Spleen (tissue), 11 donors: ENCODE results near the gene KCNK4. TPM values are rescaled to one million over a fixed set of nuclear protein-coding genes. Genes with fewer than 3 reads are reported as not detected.

ENCODE experiments used
- DNase-seq: peaks from one replicate; pipeline ENCODE4 v3.0.0-alpha.2; 2020
- H3K27ac ChIP-seq, 8 donors: fragments of 200-600 bp; sonication (generic) in 7 of 8; 1 replicate in 4 of 8; 2 replicates in 4 of 8; pipeline versions ENCODE4 v1.5.0 to v1.8.0; 2016 to 2021; ENCODE audit warnings: inconsistent platforms in 4 of 8, mild to moderate bottlenecking in 4 of 8, moderate library complexity in 1 of 8
- H3K27me3 ChIP-seq, 7 donors: fragments of 200-600 bp; sonication (generic) in 6 of 7; replicated peaks in 1 of 7; 1 replicate in 4 of 7; 2 replicates in 3 of 7; pipeline versions ENCODE4 v1.5.0 to v1.8.0; 2016 to 2021; ENCODE audit warnings: inconsistent platforms in 3 of 7, mild to moderate bottlenecking in 1 of 7
- H3K36me3 ChIP-seq, 6 donors: fragments of 200-600 bp; sonication (generic) in 5 of 6; 1 replicate in 4 of 6; 2 replicates in 2 of 6; pipeline versions ENCODE4 v1.5.0 to v1.8.0; 2016 to 2021; ENCODE audit warnings: inconsistent platforms in 2 of 6
- H3K4me1 ChIP-seq, 6 donors: fragments of 200-600 bp; sonication (generic) in 5 of 6; 1 replicate in 3 of 6; 2 replicates in 3 of 6; pipeline versions ENCODE4 v1.5.0 to v1.8.0; 2016 to 2021; ENCODE audit warnings: inconsistent platforms in 3 of 6
- H3K4me3 ChIP-seq, 8 donors: fragments of 200-600 bp; sonication (generic) in 7 of 8; 1 replicate in 4 of 8; 2 replicates in 4 of 8; pipeline versions ENCODE4 v1.5.0 to v1.8.0; 2016 to 2021; ENCODE audit warnings: inconsistent platforms in 4 of 8, mild to moderate bottlenecking in 4 of 8, moderate library complexity in 2 of 8
- H3K9me3 ChIP-seq, 8 donors: fragments of 200-600 bp; sonication (generic) in 7 of 8; 1 replicate in 4 of 8; 2 replicates in 4 of 8; pipeline versions ENCODE4 v1.5.0 to v1.8.0; 2016 to 2021; ENCODE audit warnings: inconsistent platforms in 4 of 8
- CTCF ChIP-seq, 11 experiments: fragments of 200-600 bp in 7 of 11; fragments of 450-650 bp in 4 of 11; sonication (generic) in 4 of 11; IDR thresholded peaks in 8 of 11; conservative IDR thresholded peaks in 3 of 11; 1 replicate in 7 of 11; 2 replicates in 4 of 11; pipeline versions ENCODE4 v1.4.0 to v1.8.0; 2016 to 2021; ENCODE audit warnings: antibody characterized with exemption in 11 of 11, inconsistent platforms in 4 of 11, mild to moderate bottlenecking in 1 of 11
- POLR2A ChIP-seq, 3 donors: fragments of 450-650 bp; IDR thresholded peaks; one replicate each; pipeline ENCODE4 v1.5.1; 2017; ENCODE audit warnings: antibody characterized with exemption in 3 of 3, mild to moderate bottlenecking in 1 of 3
- POLR2AphosphoS5 ChIP-seq, 3 donors: sonication (generic); formaldehyde crosslinking; IDR thresholded peaks; one replicate each; pipeline ENCODE4 v1.5.1; 2017; ENCODE audit warnings: antibody characterized with exemption in 3 of 3
- WGBS, 5 donors: extraction: QIAGEN DNeasy Blood & Tissue Kit in 3 of 5; methylation state at CpG; one replicate each; pipeline versions ENCODE4 v1.1.5 to v1.1.7; 2013 to 2018; 5-methylcytosine and 5-hydroxymethylcytosine counted together
- intact Hi-C: fragments of 100-400 bp; cut with DNase I; formaldehyde crosslinking; loops from one replicate; pipeline ENCODE4 v1.15.0; 2023; ENCODE audit warnings: low total_unique reads
- polyA plus RNA-seq, 3 donors: library from polyadenylated mRNA; stranded (reverse); fragments of 200-250 nt; gene quantifications; one replicate each; pipeline ENCODE4 v1.2.1, GENCODE V29; 2013
- total RNA-seq, 7 donors: library from RNA; depleted of rRNA in 3 of 7; stranded (reverse); fragments of >200 nt in 3 of 7; fragmentation: NEBNext Ultra II Directional in 4 of 7; extraction: Animal tissue kit (Norgen Biotek cat#: 25700) in 4 of 7; gene quantifications; one replicate each; pipeline versions ENCODE4 v1.1.0 to v1.2.1, GENCODE V29; 2016 to 2021
- donor health status: healthy with polysubstance abuse.
- donor health status: DM: no; HTN: no; CAD: no; lungs with moderate emphysema.
- donor health status: DM: no; HTN: no; CAD: no.
- donor health status: Bipolar disorder and iron deficiency.
- donor health status: healthy.
- donor health status: DM: no; HTN: no; CAD: no.
- donor health status: DM: yes; HTN: yes; CAD: no.

The KCNK4 gene
- total and polyA plus RNA-seq, 10 donors, result 0.06 to 0.77 (median 0.35) TPM; not detected in 5

GRCh38 chr11:64341851-64342791 lies 51.0 kb downstream of the KCNK4 start:
- H3K27ac ChIP-seq, result peak overlapping the region in 7 of 8 donors; percentile 51 to 95 (median 91)
- H3K36me3 ChIP-seq, result peaks cover 0 to 51% (median 22%) of the 10 kb centered on the region in 6 donors
- 27 to 37% (median 28%) methylated on average over 30 to 55 of the region's 55 CpGs for WGBS, 5 donors
- peak overlapping the region in 7 of 8 donors; percentile 15 to 82 (median 32) for H3K4me3 ChIP-seq
- intact Hi-C loops, result no loop called here
- no peaks in the 10 kb centered on the region for H3K9me3 ChIP-seq
- H3K4me1 ChIP-seq, result peaks cover 22 to 95% (median 47%) of the 10 kb centered on the region in 6 donors
- peak; percentile 49 to 79 (median 78) for TF ChIP-seq POLR2AphosphoS5 (IDR thresholded peaks at IDR 0.05)
- no peak for TF ChIP-seq POLR2A (IDR thresholded peaks at IDR 0.05)
- peak in 9 of 11 experiments; percentile 10 to 69 (median 54) for TF ChIP-seq CTCF (IDR thresholded peaks at IDR 0.05 in 8 of 11, conservative IDR thresholded peaks at IDR 0.05 in 3 of 11)
- peak; percentile 97 for DNase-seq
- H3K27me3 ChIP-seq, result peaks cover 0 to 5% (median 0%) of the 10 kb centered on the region in 7 donors

- peak; percentile 82 for DNase-seq
- Histone ChIP-seq H3K36me3 (peaks cover 0 to 60% (median 25%) of the 10 kb centered on the region in 6 donors), H3K27ac (peak overlapping the region in 4 of 8 donors; percentile 91 to 95 (median 93)), H3K9me3 (no peaks in the 10 kb centered on the region), H3K4me3 (peak overlapping the region in 6 of 8 donors; percentile 15 to 82 (median 34)), H3K4me1 (peaks cover 22 to 95% (median 48%) of the 10 kb centered on the region in 6 donors), H3K27me3 (peaks cover 0 to 5% (median 0%) of the 10 kb centered on the region in 7 donors)
- intact Hi-C loops, result no loop called here
- 52 to 76% (median 72%) methylated on average over 11 to 29 of the region's 29 CpGs for WGBS, 5 donors
- no peak for TF ChIP-seq POLR2AphosphoS5 (IDR thresholded peaks at IDR 0.05)
Measured at GRCh38 chr11:64342869-64343745, 52.0 kb downstream of the KCNK4 start.

GRCh38 chr11:64343767-64344559 lies 52.9 kb downstream of the KCNK4 start:
- Histone ChIP-seq H3K27ac (peak overlapping the region in 1 of 8 donors; percentile 95), H3K4me1 (peaks cover 21 to 95% (median 48%) of the 10 kb centered on the region in 6 donors), H3K36me3 (peaks cover 0 to 68% (median 25%) of the 10 kb centered on the region in 6 donors), H3K9me3 (no peaks in the 10 kb centered on the region), H3K4me3 (no peak overlapping the region), H3K27me3 (peaks cover 0 to 5% (median 0%) of the 10 kb centered on the region in 7 donors)
- WGBS, 5 donors, result 87 to 97% (median 88%) methylated on average over 9 to 18 of the region's 18 CpGs
- TF ChIP-seq POLR2AphosphoS5 (IDR thresholded peaks at IDR 0.05) (no peak), CTCF (IDR thresholded peaks at IDR 0.05 in 8 of 11, conservative IDR thresholded peaks at IDR 0.05 in 3 of 11) (peak in 2 of 11 experiments; percentile 17 to 31), POLR2A (IDR thresholded peaks at IDR 0.05) (no peak)
- intact Hi-C loops, result no loop called here
- DNase-seq, result peak; percentile 81

- peaks cover 0 to 5% (median 0%) of the 10 kb centered on the region in 7 donors for H3K27me3 ChIP-seq
- WGBS, 5 donors, result 93 to 96% (median 95%) methylated on average over 28 of the region's 28 CpGs
- no peaks in the 10 kb centered on the region for H3K9me3 ChIP-seq
- no peak overlapping the region for H3K4me3 ChIP-seq
- TF ChIP-seq POLR2AphosphoS5 (IDR thresholded peaks at IDR 0.05) (peak in 1 of 3 donors; percentile 51), POLR2A (IDR thresholded peaks at IDR 0.05) (no peak)
- no peak overlapping the region for H3K27ac ChIP-seq
- peaks cover 0 to 77% (median 33%) of the 10 kb centered on the region in 6 donors for H3K36me3 ChIP-seq
- no peak for DNase-seq
- H3K4me1 ChIP-seq, result peaks cover 14 to 88% (median 40%) of the 10 kb centered on the region in 6 donors
- intact Hi-C loops, result no loop called here
Measured at GRCh38 chr11:64344787-64345186, 53.7 kb downstream of the KCNK4 start.
